HCT116 (cell line): ENCODE data around the gene NTRK3. TPM values are rescaled to one million over a fixed set of nuclear protein-coding genes. Genes with fewer than 3 reads are reported as not detected.

Experiments
- ATAC-seq: fragments of 200-7000 bp; cut with Tn5 transposase; 2 replicates; pipeline ENCODE4 v1.9.1; 2020; ENCODE audit warnings: mild to moderate bottlenecking, moderate library complexity
- BruUV-seq: library from RNA; stranded (reverse); fragments of 400-500 nt; replicated peaks from 2 replicates; lab custom pipeline; 2021; lab: Mats Ljungman, UMichigan
- CTCF ChIA-PET: fragments of 300-600 bp; sonication (Branson Sonifier 250); formaldehyde crosslinking; loops from one replicate; lab custom pipeline; 2021; ENCODE audit warnings: antibody characterized with exemption; lab: Charles Lee
- POLR2A ChIA-PET: fragments of 300-600, 350-600 bp; sonication (Branson Sonifier 250); formaldehyde crosslinking; loops from one replicate; lab custom pipeline; 2021; ENCODE audit warnings: antibody characterized with exemption; lab: Charles Lee
- RAD21 ChIA-PET, 2 experiments: fragments of 300-600 bp; sonication (Branson Sonifier 250); formaldehyde crosslinking; loops; one replicate each; lab custom pipeline; 2023; ENCODE audit warnings: low total read pairs in 2 of 2; ENCODE audit not compliant: uncharacterized antibody in 2 of 2, unreplicated experiment in 2 of 2, low non-redundant PET in 1 of 2; lab: Charles Lee
- DNase-seq: peaks from one replicate; pipeline ENCODE4 v3.0.0-alpha.2; 2010; ENCODE audit warnings: low read depth, low spot score
- H2AFZ ChIP-seq: fragments of 200-600 bp; shearing (Covaris generic), sonication (generic); 2 replicates; pipeline ENCODE4 v1.6.1; 2017; ENCODE audit warnings: low read depth, mixed run types, mixed read lengths, antibody characterized with exemption, low read length; ENCODE audit not compliant: poor library complexity, severe bottlenecking
- H3K27ac ChIP-seq: 2 replicates; pipeline ENCODE4 v1.5.1; 2012; ENCODE audit warnings: low read depth, low read length
- H3K27me3 ChIP-seq: fragments of 200-600 bp; sonication (generic); 2 replicates; pipeline ENCODE4 v1.6.1; 2016; ENCODE audit warnings: mixed run types, low read length, mixed read lengths; ENCODE audit not compliant: insufficient read depth
- H3K36me3 ChIP-seq, 2 experiments: fragments of 200-500 bp in 1 of 2; fragments of 200-600 bp in 1 of 2; sonication (Bioruptor generic) in 1 of 2; sonication (generic) in 1 of 2; 2 replicates each; pipeline versions ENCODE4 v1.5.1 to v1.6.1; 2014 to 2016; ENCODE audit warnings: low read length in 2 of 2, inconsistent platforms in 1 of 2, mixed read lengths in 1 of 2, mixed run types in 1 of 2; ENCODE audit not compliant: insufficient read depth in 2 of 2, control insufficient read depth in 1 of 2
- H3K4me1 ChIP-seq, 2 experiments: fragments of 200-600 bp in 1 of 2; sonication (generic) in 1 of 2; 2 replicates each; pipeline versions ENCODE4 v1.5.1 to v1.6.1; 2012 to 2017; ENCODE audit warnings: low read length in 2 of 2, inconsistent platforms in 1 of 2, mild to moderate bottlenecking in 1 of 2, mixed read lengths in 1 of 2, mixed run types in 1 of 2, moderate library complexity in 1 of 2; ENCODE audit not compliant: insufficient read depth in 2 of 2, control insufficient read depth in 1 of 2
- H3K4me2 ChIP-seq: fragments of 200-600 bp; sonication (generic); 2 replicates; pipeline ENCODE4 v1.6.1; 2017; ENCODE audit warnings: mixed run types, low read length, mixed read lengths
- H3K4me3 ChIP-seq, 2 experiments: fragments of 200-600 bp in 1 of 2; sonication (generic) in 1 of 2; replicated peaks in 1 of 2; 2 replicates each; pipeline ENCODE4 v1.5.1; 2011 to 2016; ENCODE audit warnings: low read length in 2 of 2, control low read depth in 1 of 2, low read depth in 1 of 2, mild to moderate bottlenecking in 1 of 2, mixed read lengths in 1 of 2, mixed run types in 1 of 2
- H3K79me2 ChIP-seq: fragments of 200-600 bp; sonication (generic); 2 replicates; pipeline ENCODE4 v1.6.1; 2017; ENCODE audit warnings: mild to moderate bottlenecking, mixed run types, low read length, moderate library complexity, mixed read lengths; ENCODE audit not compliant: insufficient read depth
- H3K9ac ChIP-seq: fragments of 200-600 bp; sonication (generic); 2 replicates; pipeline ENCODE4 v1.6.1; 2016; ENCODE audit warnings: low read length, mixed read lengths
- H3K9me2 ChIP-seq: fragments of 200-600 bp; sonication (generic), shearing (Covaris generic); 2 replicates; pipeline ENCODE4 v1.6.1; 2017; ENCODE audit warnings: mixed run types, mild to moderate bottlenecking, moderate library complexity; ENCODE audit not compliant: insufficient read depth
- H3K9me3 ChIP-seq, 2 experiments: fragments of 200-500 bp in 1 of 2; fragments of 200-600 bp in 1 of 2; sonication (Bioruptor generic) in 1 of 2; sonication (generic) in 1 of 2; 2 replicates each; pipeline ENCODE4 v1.6.1; 2014 to 2017; ENCODE audit warnings: low read length in 2 of 2, mixed read lengths in 2 of 2, inconsistent platforms in 1 of 2, low read depth in 1 of 2, mild to moderate bottlenecking in 1 of 2, mixed run types in 1 of 2, moderate library complexity in 1 of 2; ENCODE audit not compliant: control insufficient read depth in 1 of 2, insufficient read depth in 1 of 2
- H4K20me1 ChIP-seq: fragments of 200-600 bp; sonication (generic), shearing (Covaris generic); 2 replicates; pipeline ENCODE4 v1.6.1; 2017; ENCODE audit warnings: mixed run types, mild to moderate bottlenecking, moderate library complexity; ENCODE audit not compliant: insufficient read depth
- CEBPB ChIP-seq: IDR thresholded peaks from 2 replicates; pipeline ENCODE4 v1.6.1; 2012; ENCODE audit warnings: low read depth
- ELF1 ChIP-seq: IDR thresholded peaks from 2 replicates; pipeline ENCODE4 v1.6.1; 2012; ENCODE audit warnings: low read depth, borderline replicate concordance
- EZH2 ChIP-seq: fragments of 200-600 bp; sonication (generic); IDR thresholded peaks from 2 replicates; pipeline ENCODE4 v1.6.1; 2017; ENCODE audit warnings: antibody characterized with exemption, mixed run types
- TCF7L2 ChIP-seq: IDR thresholded peaks from 2 replicates; pipeline ENCODE4 v1.7.0; 2011; ENCODE audit warnings: borderline replicate concordance, inconsistent platforms; ENCODE audit not compliant: insufficient read depth, insufficient read length; ENCODE audit errors: extremely low read depth
- intact Hi-C: fragments of 100-400 bp; cut with micrococcal nuclease; formaldehyde crosslinking; loops from 2 replicates; pipeline ENCODE4 v1.10.0; 2022
- total RNA-seq: library from RNA; stranded (reverse); gene quantifications from one replicate; pipeline ENCODE4 v1.2.1, GENCODE V29; 2021; ENCODE audit not compliant: unreplicated experiment

NTRK3 gene
- total RNA-seq, 1 experiment from 2014 or later = not detected

GRCh38 chr15:87961851-87962420, 294.6 kb downstream of the NTRK3 start:
- DNase-seq (no peak), ATAC-seq (no peak)
- BruUV-seq = no TSS peak
- Histone ChIP-seq H3K4me1 (no peaks in the 10 kb centered on the region), H4K20me1 (no peaks in the 10 kb centered on the region), H3K4me3 (no peak overlapping the region), H3K9ac (no peak overlapping the region), H3K9me3 (peaks cover 0 to 3% of the 10 kb centered on the region in 2 experiments; a peak in 1 of 4 replicates), H3K27ac (no peak overlapping the region), H3K36me3 (no peaks in the 10 kb centered on the region), H3K79me2 (no peaks in the 10 kb centered on the region), H2AFZ (no peak overlapping the region), H3K4me2 (no peak overlapping the region), H3K27me3 (no peaks in the 10 kb centered on the region), H3K9me2 (no peaks in the 10 kb centered on the region)
- ChIA-PET POLR2A (no interaction called here), RAD21 (no interaction called here), CTCF (no interaction called here)
- intact Hi-C loops = no loop called here
- TF ChIP-seq ELF1 (no peak), TCF7L2 (no peak), CEBPB (no peak)

GRCh38 chr15:87959662-87960061, 296.9 kb downstream of the NTRK3 start:
- intact Hi-C loops = no loop called here
- RAD21 ChIA-PET = no interaction called here
- ATAC-seq = no peak
- no peaks in the 10 kb centered on the region for H3K9me2 ChIP-seq
- POLR2A ChIA-PET = no interaction called here
- H3K4me2 ChIP-seq = no peak overlapping the region
- DNase-seq = no peak
- CTCF ChIA-PET = no interaction called here
- H3K36me3 ChIP-seq = no peaks in the 10 kb centered on the region
- no peak for TF ChIP-seq EZH2
- no peak overlapping the region for H3K9ac ChIP-seq
- H3K27me3 ChIP-seq = no peaks in the 10 kb centered on the region
- H3K4me3 ChIP-seq = no peak overlapping the region
- no peaks in the 10 kb centered on the region for H3K79me2 ChIP-seq
- BruUV-seq = no TSS peak
- H2AFZ ChIP-seq = no peak overlapping the region
- H3K9me3 ChIP-seq = peaks cover 0 to 3% of the 10 kb centered on the region in 2 experiments; a peak in 2 of 4 replicates
- no peaks in the 10 kb centered on the region for H4K20me1 ChIP-seq
- H3K4me1 ChIP-seq = no peaks in the 10 kb centered on the region
- no peak overlapping the region for H3K27ac ChIP-seq
